MM.1S (cell line): Measurements from ENCODE around the gene GREB1.

Experiments
- EZH2 ChIP-seq: fragments of 300-600 bp; sonication (generic); optimal IDR thresholded peaks from 2 replicates; pipeline ENCODE3; 2017; ENCODE audit warnings: low read depth, mild to moderate bottlenecking, antibody characterized with exemption, low read length, mixed read lengths
- TF ChIP-seq, protein P1 (sequence below): fragments of 300-600 bp; sonication (generic); IDR thresholded peaks from 2 replicates; pipeline ENCODE4 v1.5.1; 2016; ENCODE audit warnings: antibody characterized with exemption, low read length, mixed read lengths

DNA sequence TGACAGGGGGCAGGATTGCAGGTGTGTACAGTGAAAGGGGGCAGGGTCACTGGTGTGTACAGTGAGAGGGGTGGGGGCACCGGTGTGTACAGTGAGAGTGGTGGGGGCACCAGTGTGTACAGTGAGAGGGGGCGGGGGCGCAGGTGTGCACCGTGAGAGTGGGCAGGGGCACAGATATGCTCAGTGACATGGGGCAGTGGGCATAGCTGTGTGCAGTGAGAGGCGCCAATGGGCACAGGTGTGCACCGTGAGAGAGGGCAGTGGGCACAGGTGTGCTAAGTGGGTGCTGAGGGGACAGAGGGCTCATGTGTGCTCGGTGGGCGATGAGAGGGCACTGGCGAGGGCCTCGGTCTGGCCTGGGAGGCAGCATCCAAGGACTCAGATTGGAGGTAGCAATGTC is 63.0 kb downstream of the GREB1 start:
- TF ChIP-seq, protein P1, sequence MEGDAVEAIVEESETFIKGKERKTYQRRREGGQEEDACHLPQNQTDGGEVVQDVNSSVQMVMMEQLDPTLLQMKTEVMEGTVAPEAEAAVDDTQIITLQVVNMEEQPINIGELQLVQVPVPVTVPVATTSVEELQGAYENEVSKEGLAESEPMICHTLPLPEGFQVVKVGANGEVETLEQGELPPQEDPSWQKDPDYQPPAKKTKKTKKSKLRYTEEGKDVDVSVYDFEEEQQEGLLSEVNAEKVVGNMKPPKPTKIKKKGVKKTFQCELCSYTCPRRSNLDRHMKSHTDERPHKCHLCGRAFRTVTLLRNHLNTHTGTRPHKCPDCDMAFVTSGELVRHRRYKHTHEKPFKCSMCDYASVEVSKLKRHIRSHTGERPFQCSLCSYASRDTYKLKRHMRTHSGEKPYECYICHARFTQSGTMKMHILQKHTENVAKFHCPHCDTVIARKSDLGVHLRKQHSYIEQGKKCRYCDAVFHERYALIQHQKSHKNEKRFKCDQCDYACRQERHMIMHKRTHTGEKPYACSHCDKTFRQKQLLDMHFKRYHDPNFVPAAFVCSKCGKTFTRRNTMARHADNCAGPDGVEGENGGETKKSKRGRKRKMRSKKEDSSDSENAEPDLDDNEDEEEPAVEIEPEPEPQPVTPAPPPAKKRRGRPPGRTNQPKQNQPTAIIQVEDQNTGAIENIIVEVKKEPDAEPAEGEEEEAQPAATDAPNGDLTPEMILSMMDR, result no peak
- no peak for TF ChIP-seq EZH2
